Measurements from ENCODE around the gene ATOSB. TPM values are rescaled to one million over a fixed set of nuclear protein-coding genes. Genes with fewer than 3 reads are reported as not detected.

Gene ATOSB
- total and polyA plus RNA-seq, 9 of the 15 experiments (the other 6 are each of a cell fraction or from before 2014, with no cell fraction given): 0.45 to 8.0 (median 4.2) TPM

DNA sequence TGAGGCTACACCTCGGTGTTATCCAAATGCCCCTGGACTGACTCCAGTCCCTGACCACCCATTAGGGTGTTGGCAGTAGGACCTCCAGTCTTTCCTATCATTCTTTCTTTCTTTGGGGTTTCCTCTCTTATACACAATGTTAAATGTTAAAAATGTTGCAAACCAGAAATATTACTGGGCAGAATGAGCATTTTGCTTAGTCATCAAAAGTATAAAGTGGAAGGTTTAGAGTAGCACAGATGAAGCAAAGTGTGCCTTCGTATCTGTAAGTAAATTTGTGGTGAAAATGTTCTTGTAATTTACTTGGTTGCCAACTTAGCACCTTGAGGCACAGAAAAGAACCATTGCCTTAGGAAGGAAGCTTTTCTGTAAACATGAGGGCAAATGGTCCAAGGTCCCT is 24.4 kb upstream of the ATOSB start:
- Histone ChIP-seq H4K20me1 (replicated peaks; ENCODE audit: control insufficient read depth, insufficient read depth, low read length) (no peaks in the 10 kb centered on the region), H3K9me3 (replicated peaks; ENCODE audit: control insufficient read depth, insufficient read depth, low read depth, low read length) (peaks cover 7% of the 10 kb centered on the region), H3K79me2 (ENCODE audit: control insufficient read depth, insufficient read depth, low read length) (no peaks in the 10 kb centered on the region), H3K4me1 (replicated peaks in 1 of 2; ENCODE audit: control insufficient read depth in 2 of 2, insufficient read depth in 2 of 2, low read length in 2 of 2) (peaks cover 0 to 8% of the 10 kb centered on the region in 2 experiments; a peak in 2 of 5 replicates), H3K27me3 (ENCODE audit: control insufficient read depth in 2 of 2, insufficient read depth in 2 of 2, low read length in 2 of 2) (no peaks in the 10 kb centered on the region), H3K9ac (ENCODE audit: insufficient read depth in 1 of 2, low read depth in 2 of 2, low read length in 2 of 2) (no peak overlapping the region), H3K9me1 (ENCODE audit: control insufficient read depth, insufficient read depth, low read length) (no peaks in the 10 kb centered on the region), H3K36me3 (ENCODE audit: control insufficient read depth, insufficient read depth, low read length) (no peaks in the 10 kb centered on the region), H3K27ac (ENCODE audit: extremely low read depth, low read depth, low read length) (no peak overlapping the region), H2AFZ (ENCODE audit: low read depth, low read length) (peak overlapping the region; percentile 3; the same call in 1 of the 2 replicates), H3K4me2 (ENCODE audit: insufficient read depth, low read length) (no peak overlapping the region), H3K4me3 (no peak overlapping the region)
- ChIA-PET CTCF (ENCODE audit: low intra/inter-chr PET ratio) (no interaction called here), POLR2A (no interaction called here)
- FAIRE-seq (no peak), ATAC-seq (no peak), DNase-seq (ENCODE audit: extremely low read depth in 1 of 4, low spot score in 3 of 4) (no peak)
- TF ChIP-seq C11orf30 (IDR thresholded peaks at IDR 0.05; ENCODE audit: low read depth): peak; percentile 88
- TF ChIP-seq MAFF (IDR thresholded peaks at IDR 0.05; ENCODE audit: low read length): peak; percentile 91
- peak; percentile 94 for TF ChIP-seq ZNF316 (IDR thresholded peaks at IDR 0.05)
- peak; percentile 78 for TF ChIP-seq MAFG (tag; conservative IDR thresholded peaks at IDR 0.05)
- TF ChIP-seq MAFK (IDR thresholded peaks at IDR 0.05; ENCODE audit: low read length): peak; percentile 91
- TF ChIP-seq ZNF780A (CRISPR knock-in tag; IDR thresholded peaks at IDR 0.05): no peak
- WGBS (ENCODE audit: insufficient coverage, low coverage, missing lambda C conversion rate): 22% methylated on average over 2 of the region's 2 CpGs
- BruUV-seq (replicated peaks): no TSS peak
- in situ Hi-C loops (cut with MboI): no loop called here
- intact Hi-C loops (cut with micrococcal nuclease): no loop called here

DNA sequence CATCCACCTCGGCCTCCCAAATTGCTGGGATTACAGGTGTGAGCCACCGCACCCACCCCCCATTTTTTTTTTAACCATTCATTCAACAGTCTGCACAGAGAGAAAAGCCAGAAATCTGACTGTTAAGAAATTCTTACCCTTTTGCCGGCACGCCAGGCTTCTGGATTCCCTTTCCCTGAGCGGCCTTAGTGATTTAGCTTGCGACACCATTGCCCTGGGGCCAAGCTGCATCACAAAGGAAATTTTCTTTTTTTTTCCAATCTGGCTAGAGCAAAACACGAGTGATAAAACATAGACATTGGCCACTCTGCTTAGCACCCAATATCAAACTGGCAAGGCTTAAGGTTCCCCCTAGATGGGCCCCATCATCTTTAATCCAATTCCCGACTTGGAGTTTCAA is 21.2 kb upstream of the ATOSB start:
- TF ChIP-seq NFE2L1 (tag; IDR thresholded peaks at IDR 0.05; ENCODE audit: borderline replicate concordance, low read depth): no peak
- TF ChIP-seq MTA2 (IDR thresholded peaks at IDR 0.05; ENCODE audit: low read depth): no peak
- TF ChIP-seq POLR3G (IDR thresholded peaks at IDR 0.05; ENCODE audit: extremely low read depth, insufficient read length, insufficient replicate concordance): no peak
- no peak for TF ChIP-seq NEUROD1 (IDR thresholded peaks at IDR 0.05; ENCODE audit: borderline replicate concordance, low read depth, low read length, partially characterized antibody)
- TF ChIP-seq, protein P1, sequence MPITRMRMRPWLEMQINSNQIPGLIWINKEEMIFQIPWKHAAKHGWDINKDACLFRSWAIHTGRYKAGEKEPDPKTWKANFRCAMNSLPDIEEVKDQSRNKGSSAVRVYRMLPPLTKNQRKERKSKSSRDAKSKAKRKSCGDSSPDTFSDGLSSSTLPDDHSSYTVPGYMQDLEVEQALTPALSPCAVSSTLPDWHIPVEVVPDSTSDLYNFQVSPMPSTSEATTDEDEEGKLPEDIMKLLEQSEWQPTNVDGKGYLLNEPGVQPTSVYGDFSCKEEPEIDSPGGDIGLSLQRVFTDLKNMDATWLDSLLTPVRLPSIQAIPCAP (CRISPR knock-in tag; IDR thresholded peaks at IDR 0.05; ENCODE audit: borderline replicate concordance): no peak
- WGBS (ENCODE audit: insufficient coverage, low coverage, missing lambda C conversion rate): 59% methylated on average over 7 of the region's 8 CpGs

More for the DNA sequence above, 21.2 kb upstream of the ATOSB start:
- intact Hi-C loops (cut with micrococcal nuclease) (no loop called here), in situ Hi-C loops (cut with MboI) (no loop called here)
- DNase-seq (ENCODE audit: extremely low read depth in 1 of 4, low spot score in 3 of 4) (no peak), FAIRE-seq (no peak), ATAC-seq (no peak)
- Histone ChIP-seq H3K4me2 (ENCODE audit: insufficient read depth, low read length) (no peak overlapping the region), H3K79me2 (ENCODE audit: control insufficient read depth, insufficient read depth, low read length) (no peaks in the 10 kb centered on the region), H2AFZ (ENCODE audit: low read depth, low read length) (no peak overlapping the region), H3K9ac (ENCODE audit: insufficient read depth in 1 of 2, low read depth in 2 of 2, low read length in 2 of 2) (no peak overlapping the region), H3K4me1 (replicated peaks in 1 of 2; ENCODE audit: control insufficient read depth in 2 of 2, insufficient read depth in 2 of 2, low read length in 2 of 2) (peaks cover 0 to 8% of the 10 kb centered on the region in 2 experiments; a peak in 2 of 5 replicates), H3K36me3 (ENCODE audit: control insufficient read depth, insufficient read depth, low read length) (no peaks in the 10 kb centered on the region), H3K9me3 (replicated peaks; ENCODE audit: control insufficient read depth, insufficient read depth, low read depth, low read length) (peaks cover 2% of the 10 kb centered on the region), H3K27me3 (ENCODE audit: control insufficient read depth in 2 of 2, insufficient read depth in 2 of 2, low read length in 2 of 2) (no peaks in the 10 kb centered on the region), H3K4me3 (no peak overlapping the region), H3K9me1 (ENCODE audit: control insufficient read depth, insufficient read depth, low read length) (no peaks in the 10 kb centered on the region), H4K20me1 (replicated peaks; ENCODE audit: control insufficient read depth, insufficient read depth, low read length) (no peaks in the 10 kb centered on the region), H3K27ac (ENCODE audit: extremely low read depth, low read depth, low read length) (no peak overlapping the region)
- BruUV-seq (replicated peaks): no TSS peak
- CTCF ChIA-PET (ENCODE audit: low intra/inter-chr PET ratio): no interaction called here
- POLR2A ChIA-PET: interaction anchor here (0.5 to 1.4 kb wide), 4 partner anchors 10 to 381 kb away, joined by 3 read pairs; partner anchors contain the start of gene VCP
